Endothelial cell of umbilical vein (primary cell): Measurements from ENCODE around the gene ARMC8. TPM values are rescaled to one million over a fixed set of nuclear protein-coding genes. Genes with fewer than 3 reads are reported as not detected.

ENCODE experiments used
- BruUV-seq: library from RNA; stranded (reverse); fragments of 400-500 nt; replicated peaks from 2 replicates; lab custom pipeline; 2021; lab: Mats Ljungman, UMichigan
- CTCF ChIA-PET: fragments of 300-600, 350-600 bp; sonication (Branson Sonifier 250); formaldehyde crosslinking; loops from one replicate; lab custom pipeline; 2021; ENCODE audit warnings: antibody characterized with exemption, inconsistent platforms; lab: Charles Lee
- POLR2A ChIA-PET: fragments of 300-600, 350-600 bp; sonication (Branson Sonifier 250); formaldehyde crosslinking; loops from one replicate; lab custom pipeline; 2021; ENCODE audit warnings: antibody characterized with exemption, inconsistent platforms; lab: Charles Lee
- DNase-seq: peaks from one replicate; pipeline ENCODE4 v3.0.0-alpha.2; 2011; ENCODE audit warnings: low read depth, low spot score
- FAIRE-seq: peaks from 2 replicates; lab custom pipeline; 2011; peaks lifted over from hg19 to GRCh38; lab: Jason Lieb, UNC
- H2AFZ ChIP-seq: 2 replicates; pipeline ENCODE4 v1.6.0; 2012; ENCODE audit warnings: low read depth, low read length, control low read depth, inconsistent platforms
- H3K27ac ChIP-seq: 2 replicates; pipeline ENCODE4 v1.5.1; 2011; ENCODE audit warnings: low read depth, mild to moderate bottlenecking, control low read depth, low read length, moderate library complexity; ENCODE audit not compliant: insufficient read depth
- H3K27me3 ChIP-seq, 2 experiments: 2 replicates each; pipeline versions ENCODE4 v1.6.0 to v1.6.1; 2011; ENCODE audit warnings: low read length in 2 of 2, mixed read lengths in 1 of 2; ENCODE audit not compliant: control insufficient read depth in 2 of 2, insufficient read depth in 2 of 2
- H3K36me3 ChIP-seq, 2 experiments: 2 replicates in 1 of 2; 3 replicates in 1 of 2; pipeline ENCODE4 v1.5.1; 2011; ENCODE audit warnings: low read length in 2 of 2, mild to moderate bottlenecking in 1 of 2, moderate library complexity in 1 of 2; ENCODE audit not compliant: control insufficient read depth in 2 of 2, insufficient read depth in 2 of 2; ENCODE audit errors: extremely low read depth in 1 of 2
- H3K4me1 ChIP-seq: 3 replicates; pipeline ENCODE4 v1.5.1; 2011; ENCODE audit warnings: mild to moderate bottlenecking, low read length; ENCODE audit not compliant: control insufficient read depth, insufficient read depth; ENCODE audit errors: extremely low read depth
- H3K4me2 ChIP-seq: 2 replicates; pipeline ENCODE4 v1.6.1; 2011; ENCODE audit warnings: low read length, control low read depth, mixed read lengths; ENCODE audit not compliant: insufficient read depth
- H3K4me3 ChIP-seq, 3 experiments: fragments of 200-600 bp in 1 of 3; sonication (generic), shearing (Covaris generic) in 1 of 3; replicated peaks in 1 of 3; 2 replicates each; pipeline ENCODE4 v1.5.1; 2011 to 2016; ENCODE audit warnings: control low read depth in 3 of 3, low read length in 3 of 3, mild to moderate bottlenecking in 2 of 3, inconsistent platforms in 1 of 3, low read depth in 1 of 3, moderate library complexity in 1 of 3; ENCODE audit not compliant: insufficient read depth in 1 of 3
- H3K79me2 ChIP-seq: 2 replicates; pipeline ENCODE4 v1.6.0; 2012; ENCODE audit warnings: low read length, inconsistent platforms; ENCODE audit not compliant: control insufficient read depth, insufficient read depth
- H3K9ac ChIP-seq: replicated peaks from 2 replicates; pipeline ENCODE3; 2011; ENCODE audit warnings: low read length, control low read depth; ENCODE audit not compliant: insufficient read depth; ENCODE audit errors: extremely low read depth
- H3K9me1 ChIP-seq: replicated peaks from 3 replicates; pipeline ENCODE4 v1.6.0; 2011; ENCODE audit warnings: mild to moderate bottlenecking, low read length; ENCODE audit not compliant: control insufficient read depth, insufficient read depth; ENCODE audit errors: extremely low read depth
- H3K9me3 ChIP-seq: replicated peaks from 2 replicates; pipeline ENCODE4 v1.5.1; 2012; ENCODE audit warnings: low read length, inconsistent platforms; ENCODE audit not compliant: control insufficient read depth, insufficient read depth
- H4K20me1 ChIP-seq: replicated peaks from 2 replicates; pipeline ENCODE3; 2011; ENCODE audit warnings: mild to moderate bottlenecking, low read length; ENCODE audit not compliant: control insufficient read depth, insufficient read depth; ENCODE audit errors: extremely low read depth
- CTCF ChIP-seq, 2 donors: IDR thresholded peaks; 1 replicate in 1 of 2; 2 replicates in 1 of 2; pipeline ENCODE4 v1.5.1; 2011; ENCODE audit warnings: low read length in 2 of 2, mild to moderate bottlenecking in 2 of 2, moderate library complexity in 2 of 2, control low read depth in 1 of 2, inconsistent platforms in 1 of 2, low read depth in 1 of 2; ENCODE audit not compliant: insufficient read depth in 1 of 2; ENCODE audit errors: extremely low read depth in 1 of 2
- EZH2 ChIP-seq: IDR thresholded peaks from 2 replicates; pipeline ENCODE4 v1.6.1; 2012; ENCODE audit warnings: borderline replicate concordance, low read depth, mild to moderate bottlenecking, moderate library complexity, low read length, inconsistent platforms; ENCODE audit not compliant: severe bottlenecking
- FOS ChIP-seq: IDR thresholded peaks from 2 replicates; pipeline ENCODE4 v1.6.1; 2011; ENCODE audit warnings: mild to moderate bottlenecking, low read length, moderate library complexity, borderline replicate concordance; ENCODE audit not compliant: insufficient read depth
- GATA2 ChIP-seq: IDR thresholded peaks from 2 replicates; pipeline ENCODE4 v1.7.0; 2011; ENCODE audit warnings: low read depth, mild to moderate bottlenecking, moderate library complexity, mixed read lengths, low read length; ENCODE audit not compliant: insufficient read length, insufficient read depth
- JUN ChIP-seq: IDR thresholded peaks from 2 replicates; pipeline ENCODE4 v1.6.1; 2011; ENCODE audit warnings: borderline replicate concordance, low read depth; ENCODE audit not compliant: insufficient read length, insufficient read depth
- MAX ChIP-seq: IDR thresholded peaks from 2 replicates; pipeline ENCODE4 v1.6.1; 2011; ENCODE audit not compliant: insufficient read depth, insufficient read length
- MYC ChIP-seq: IDR thresholded peaks from one replicate; pipeline ENCODE4 v1.6.1; 2011; ENCODE audit warnings: mild to moderate bottlenecking, low read depth, low read length
- POLR2A ChIP-seq: IDR thresholded peaks from 2 replicates; pipeline ENCODE4 v1.6.1; 2012; ENCODE audit warnings: low read depth, mild to moderate bottlenecking, control low read depth, low read length
- POLR2AphosphoS5 ChIP-seq: IDR thresholded peaks from 2 replicates; pipeline ENCODE4 v1.6.1; 2012; ENCODE audit warnings: low read depth, mild to moderate bottlenecking, control low read depth, low read length, moderate library complexity; ENCODE audit not compliant: insufficient read depth
- dilution Hi-C: fragments of 300-500 bp; cut with MboI; formaldehyde crosslinking; loops from one replicate; pipeline ENCODE4 v1.15.0; 2019; ENCODE audit warnings: low sequenced_read_pairs; ENCODE audit not compliant: extremely low pct_ligation_motif_present
- intact Hi-C: fragments of 100-400 bp; cut with micrococcal nuclease; formaldehyde crosslinking; loops from one replicate; pipeline ENCODE4 v1.10.0; 2022
- polyA plus RNA-seq, 4 experiments: library from polyadenylated mRNA; depleted of rRNA in 3 of 4; stranded (reverse) in 3 of 4; unstranded in 1 of 4; fragments of >200 nt; gene quantifications; 2 replicates each; pipeline versions ENCODE4 v1.2.1 to v1.2.3, GENCODE V29; 2011 to 2012; ENCODE audit warnings: missing spikeins in 1 of 4
- total RNA-seq: library from RNA; stranded (reverse); gene quantifications from 2 replicates; pipeline ENCODE4 v1.2.3, GENCODE V29; 2021

Gene ARMC8
- total and polyA plus RNA-seq, 2 donors (not counting 3 experiments of a cell fraction or from before 2014, with no cell fraction given): 39.6 to 46.0 TPM

DNA sequence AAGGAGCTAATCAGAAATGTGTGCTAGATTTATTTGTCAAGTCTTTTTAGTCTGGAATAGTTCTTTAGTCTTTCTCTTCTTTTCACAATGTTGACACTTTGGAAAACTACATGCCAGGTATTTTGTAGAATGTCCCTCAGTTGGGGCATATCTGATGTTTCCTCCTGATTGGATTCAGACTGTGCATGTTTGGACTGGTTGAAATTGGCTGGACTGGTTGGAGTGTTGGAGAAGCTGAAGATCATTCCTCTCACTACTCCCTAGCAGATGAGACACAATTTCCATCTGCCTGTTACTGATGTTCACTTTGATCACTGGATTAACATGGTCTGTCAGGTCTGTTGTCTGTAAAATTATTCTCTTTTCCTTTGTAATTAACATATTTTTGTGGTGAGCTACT lies 138.9 kb downstream of the ARMC8 start:
- CTCF ChIA-PET: interaction anchor here (0.7 to 2.2 kb wide), 4 partner anchors 9 to 215 kb away, joined by 3 to 7 read pairs (median 3); no protein-coding TSS in a partner anchor
- BruUV-seq: no TSS peak

More for the DNA sequence above, 138.9 kb downstream of the ARMC8 start:
- intact Hi-C loops (no loop called here), dilution Hi-C loops (no loop called here)
- H3K4me2 ChIP-seq: no peak overlapping the region
- DNase-seq: no peak
- H3K79me2 ChIP-seq: no peaks in the 10 kb centered on the region
- H3K9ac ChIP-seq: no peak overlapping the region
- H3K9me1 ChIP-seq: no peaks in the 10 kb centered on the region
- FAIRE-seq: no peak
- H3K27me3 ChIP-seq: peaks cover 0 to under 1% of the 10 kb centered on the region in 2 experiments
- TF ChIP-seq MYC (no peak), JUN (no peak), POLR2A (no peak), FOS (no peak), GATA2 (no peak), EZH2 (no peak), MAX (no peak), CTCF (IDR thresholded peaks at IDR 0.05; ENCODE audit: extremely low read depth in 1 of 2, insufficient read depth in 1 of 2, low read depth in 1 of 2, low read length in 2 of 2) (no peak), POLR2AphosphoS5 (no peak)
- H2AFZ ChIP-seq: no peak overlapping the region
- POLR2A ChIA-PET: no interaction called here
- H3K4me3 ChIP-seq: no peak overlapping the region
- H3K9me3 ChIP-seq: no peaks in the 10 kb centered on the region
- H3K36me3 ChIP-seq: no peaks in the 10 kb centered on the region
- H4K20me1 ChIP-seq: no peaks in the 10 kb centered on the region
- peaks cover 25% of the 10 kb centered on the region for H3K4me1 ChIP-seq
- no peak overlapping the region for H3K27ac ChIP-seq
